Stomach (tissue), 4 donors: ENCODE data around the gene TMEM235.

Experiments
- EP300 ChIP-seq: sonication (generic); formaldehyde crosslinking; IDR thresholded peaks from one replicate; pipeline ENCODE4 v1.6.1; 2017; ENCODE audit warnings: antibody characterized with exemption
- POLR2A ChIP-seq, 4 donors: fragments of 450-650 bp; IDR thresholded peaks; one replicate each; pipeline ENCODE4 v1.6.1; 2016; ENCODE audit warnings: antibody characterized with exemption in 4 of 4, control low read depth in 2 of 4, mild to moderate bottlenecking in 1 of 4, moderate library complexity in 1 of 4
- TF ChIP-seq, protein P1 (sequence below), 7 experiments: fragments of 450-650 bp in 4 of 7; fragments of 200-600 bp in 3 of 7; sonication (generic) in 3 of 7; IDR thresholded peaks; one replicate each; pipeline ENCODE4 v1.5.1; 2016 to 2019; ENCODE audit warnings: antibody characterized with exemption in 7 of 7, control low read depth in 2 of 7, mild to moderate bottlenecking in 1 of 7

- TF ChIP-seq POLR2A (IDR thresholded peaks at IDR 0.05) (no peak), EP300 (no peak)
- TF ChIP-seq, protein P1, sequence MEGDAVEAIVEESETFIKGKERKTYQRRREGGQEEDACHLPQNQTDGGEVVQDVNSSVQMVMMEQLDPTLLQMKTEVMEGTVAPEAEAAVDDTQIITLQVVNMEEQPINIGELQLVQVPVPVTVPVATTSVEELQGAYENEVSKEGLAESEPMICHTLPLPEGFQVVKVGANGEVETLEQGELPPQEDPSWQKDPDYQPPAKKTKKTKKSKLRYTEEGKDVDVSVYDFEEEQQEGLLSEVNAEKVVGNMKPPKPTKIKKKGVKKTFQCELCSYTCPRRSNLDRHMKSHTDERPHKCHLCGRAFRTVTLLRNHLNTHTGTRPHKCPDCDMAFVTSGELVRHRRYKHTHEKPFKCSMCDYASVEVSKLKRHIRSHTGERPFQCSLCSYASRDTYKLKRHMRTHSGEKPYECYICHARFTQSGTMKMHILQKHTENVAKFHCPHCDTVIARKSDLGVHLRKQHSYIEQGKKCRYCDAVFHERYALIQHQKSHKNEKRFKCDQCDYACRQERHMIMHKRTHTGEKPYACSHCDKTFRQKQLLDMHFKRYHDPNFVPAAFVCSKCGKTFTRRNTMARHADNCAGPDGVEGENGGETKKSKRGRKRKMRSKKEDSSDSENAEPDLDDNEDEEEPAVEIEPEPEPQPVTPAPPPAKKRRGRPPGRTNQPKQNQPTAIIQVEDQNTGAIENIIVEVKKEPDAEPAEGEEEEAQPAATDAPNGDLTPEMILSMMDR (IDR thresholded peaks at IDR 0.05): no peak
These were observed 24.7 kb downstream of the TMEM235 start for GRCh38 chr17:78255953-78256706.
